Small intestine (tissue), 7 donors: ENCODE data around the gene KLRF2. TPM values are rescaled to one million over a fixed set of nuclear protein-coding genes. Genes with fewer than 3 reads are reported as not detected.
A peak's percentile ranks its signal among the peaks of the same experiment; 100 is the strongest.

Source experiments
- DNase-seq, 2 donors: peaks; one replicate each; pipeline versions ENCODE4 v3.0.0 to v3.0.0-alpha.2; 2013
- FAIRE-seq: peaks from 2 replicates; lab custom pipeline; 2012; peaks lifted over from hg19 to GRCh38; lab: Jason Lieb, UNC
- H3K27ac ChIP-seq, 3 donors: one replicate each; pipeline ENCODE4 v1.5.1; 2013; ENCODE audit warnings: low read length in 2 of 3, mild to moderate bottlenecking in 2 of 3, control low read depth in 1 of 3, inconsistent platforms in 1 of 3, low read depth in 1 of 3, moderate library complexity in 1 of 3
- H3K27me3 ChIP-seq, 3 donors: one replicate each; pipeline ENCODE4 v1.6.1; 2013; ENCODE audit warnings: low read length in 3 of 3, inconsistent platforms in 1 of 3; ENCODE audit not compliant: control insufficient read depth in 3 of 3, insufficient read depth in 3 of 3
- H3K36me3 ChIP-seq, 3 donors: one replicate each; pipeline ENCODE4 v1.6.1; 2013; ENCODE audit warnings: low read length in 3 of 3, inconsistent platforms in 1 of 3, low read depth in 1 of 3, mild to moderate bottlenecking in 1 of 3, moderate library complexity in 1 of 3; ENCODE audit not compliant: control insufficient read depth in 3 of 3, insufficient read depth in 2 of 3
- H3K4me1 ChIP-seq, 3 donors: one replicate each; pipeline ENCODE4 v1.6.1; 2013; ENCODE audit warnings: low read length in 2 of 3, inconsistent platforms in 1 of 3, low read depth in 1 of 3, mild to moderate bottlenecking in 1 of 3, moderate library complexity in 1 of 3; ENCODE audit not compliant: control insufficient read depth in 3 of 3, insufficient read depth in 2 of 3
- H3K4me3 ChIP-seq, 3 donors: one replicate each; pipeline ENCODE4 v1.5.1; 2013; ENCODE audit warnings: low read length in 3 of 3, control low read depth in 1 of 3, inconsistent platforms in 1 of 3, low read depth in 1 of 3, mild to moderate bottlenecking in 1 of 3, moderate library complexity in 1 of 3
- H3K9me3 ChIP-seq, 2 donors: one replicate each; pipeline ENCODE4 v1.6.1; 2013; ENCODE audit warnings: low read depth in 1 of 2, low read length in 1 of 2; ENCODE audit not compliant: control insufficient read depth in 2 of 2, insufficient read depth in 1 of 2
- WGBS, 3 donors: extraction: QIAGEN DNeasy Blood & Tissue Kit; methylation state at CpG; one replicate each; pipeline ENCODE4 v1.1.7; 2013; 5-methylcytosine and 5-hydroxymethylcytosine counted together
- polyA plus RNA-seq, 4 donors: library from polyadenylated mRNA; stranded (reverse) in 3 of 4; unstranded in 1 of 4; fragments of 200-250 nt in 3 of 4; fragments of 120-200 nt in 1 of 4; gene quantifications; one replicate each; pipeline versions ENCODE4 v1.2.1 to v1.2.3, GENCODE V29; 2013
- donor health status: healthy with polysubstance abuse.
- donor health status: control.
- donor health status: control.
- donor health status: Bipolar disorder and iron deficiency.
- donor health status: healthy.

Gene KLRF2
- polyA plus RNA-seq, 4 donors, result 0.75 TPM; not detected in 3

- H3K27ac ChIP-seq, result no peak overlapping the region
- H3K27me3 ChIP-seq, result no peaks in the 10 kb centered on the region
- DNase-seq (no peak), FAIRE-seq (no peak)
- peaks cover 0 to 2% of the 10 kb centered on the region in 2 donors for H3K9me3 ChIP-seq
- H3K4me3 ChIP-seq, result no peak overlapping the region
- H3K4me1 ChIP-seq, result no peaks in the 10 kb centered on the region
- no peaks in the 10 kb centered on the region for H3K36me3 ChIP-seq
These were observed 23.2 kb upstream of the KLRF2 start for GRCh38 chr12:9858135-9858534.

DNA sequence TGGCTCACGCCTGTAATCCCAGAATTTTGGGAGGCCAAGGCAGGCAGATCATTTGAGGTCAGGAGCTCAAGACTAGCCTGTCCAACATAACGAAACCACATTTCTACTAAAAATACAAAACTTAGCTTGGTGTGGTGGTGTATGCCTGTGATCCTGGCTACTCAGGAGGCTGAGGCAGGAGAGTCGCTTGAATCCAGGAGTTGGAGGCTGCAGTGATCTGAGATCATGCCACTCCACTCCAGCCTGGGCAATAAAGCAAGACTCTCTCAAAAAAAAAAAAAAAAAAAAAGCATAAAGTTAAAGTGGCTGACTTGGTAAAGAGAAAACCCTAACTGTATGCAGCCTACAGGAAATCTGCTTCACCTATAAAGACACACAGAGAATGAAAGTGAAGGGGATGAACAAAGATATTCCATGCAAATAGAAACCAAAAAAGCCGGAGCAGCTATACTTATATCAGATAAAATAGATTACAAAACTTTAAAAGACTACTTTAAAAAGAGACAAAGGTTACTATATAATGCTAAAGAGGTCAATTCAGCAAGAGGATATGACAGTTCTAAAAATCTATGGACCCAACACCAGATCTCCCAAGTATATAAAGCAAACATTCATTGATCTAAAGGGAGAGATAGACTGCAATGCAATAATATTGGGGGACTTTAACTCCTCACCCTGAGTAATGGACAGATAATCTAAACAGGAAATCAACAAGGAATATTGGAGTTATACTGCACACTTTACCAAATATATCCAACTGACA lies 16.2 kb upstream of the KLRF2 start:
- peak overlapping the region in 1 of 3 donors; percentile 50 for H3K27ac ChIP-seq

DNA sequence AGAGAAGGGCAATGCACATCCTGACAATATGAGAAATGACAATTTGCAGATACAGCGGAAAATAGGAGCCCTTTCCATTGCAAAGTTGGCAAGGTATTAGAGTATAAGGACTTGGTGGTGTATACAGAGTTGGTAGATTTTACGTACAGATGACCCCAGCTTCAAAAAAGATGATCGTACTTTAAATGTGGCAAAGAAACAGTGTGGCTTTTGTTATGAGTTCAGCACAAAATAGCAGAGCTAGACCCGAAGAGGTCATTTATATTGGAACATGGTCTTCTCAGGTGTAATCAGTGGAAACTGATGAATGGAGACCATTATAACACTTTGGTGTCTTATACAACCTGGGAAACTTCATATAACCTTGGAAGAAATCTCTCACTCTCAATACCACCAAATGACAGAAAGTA lies 14.4 kb upstream of the KLRF2 start:
- no peaks in the 10 kb centered on the region for H3K27me3 ChIP-seq
- FAIRE-seq (no peak), DNase-seq (no peak)
- H3K36me3 ChIP-seq, result no peaks in the 10 kb centered on the region
- H3K4me1 ChIP-seq, result peaks cover 0 to 3% (median 0%) of the 10 kb centered on the region in 3 donors
- H3K27ac ChIP-seq, result peak overlapping the region in 2 of 3 donors; percentile 73
- peaks cover 0 to 2% of the 10 kb centered on the region in 2 donors for H3K9me3 ChIP-seq
- H3K4me3 ChIP-seq, result peak overlapping the region in 2 of 3 donors; percentile 22 to 38
- WGBS, 3 donors, result 38 to 77% (median 55%) methylated on average over 4 of the region's 4 CpGs

More for the DNA sequence above, 16.2 kb upstream of the KLRF2 start:
- H3K9me3 ChIP-seq, result peaks cover 0 to 2% of the 10 kb centered on the region in 2 donors
- 49 to 60% (median 55%) methylated on average over 4 of the region's 4 CpGs for WGBS, 3 donors
- peak overlapping the region in 1 of 3 donors; percentile 11 for H3K4me3 ChIP-seq
- FAIRE-seq (no peak), DNase-seq (peak in 1 of 2 donors; percentile 12)
- H3K4me1 ChIP-seq, result peaks cover 0 to 3% (median 0%) of the 10 kb centered on the region in 3 donors
- H3K36me3 ChIP-seq, result no peaks in the 10 kb centered on the region
- H3K27me3 ChIP-seq, result no peaks in the 10 kb centered on the region

DNA sequence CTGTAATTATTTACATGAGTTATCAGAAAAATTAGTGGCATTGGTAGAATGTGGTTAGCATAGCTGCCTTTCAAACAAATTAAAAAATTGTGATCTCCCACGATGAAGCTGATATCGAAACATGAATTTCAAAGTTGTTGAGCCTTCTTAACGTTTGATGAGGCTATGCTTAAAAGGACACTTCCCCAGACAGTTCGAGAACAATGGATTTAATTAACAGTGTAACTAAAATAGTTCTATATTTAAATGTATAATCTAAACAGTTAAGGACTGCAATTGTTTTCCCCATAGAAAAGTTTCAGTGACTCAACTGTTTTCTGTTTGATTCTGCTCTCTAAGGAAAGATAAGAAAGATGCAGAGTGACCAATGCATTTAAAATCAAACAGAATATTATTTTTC lies 13.8 kb upstream of the KLRF2 start:
- 41 to 72% (median 55%) methylated on average over 4 of the region's 4 CpGs for WGBS, 3 donors
- no peaks in the 10 kb centered on the region for H3K36me3 ChIP-seq
- DNase-seq (no peak), FAIRE-seq (no peak)
- H3K9me3 ChIP-seq, result peaks cover 0 to 2% of the 10 kb centered on the region in 2 donors
- peak overlapping the region in 1 of 3 donors; percentile 26 for H3K4me3 ChIP-seq
- H3K4me1 ChIP-seq, result peaks cover 0 to 3% (median 0%) of the 10 kb centered on the region in 3 donors
- H3K27me3 ChIP-seq, result no peaks in the 10 kb centered on the region
- H3K27ac ChIP-seq, result no peak overlapping the region

- H3K36me3 ChIP-seq, result no peaks in the 10 kb centered on the region
- H3K27me3 ChIP-seq, result no peaks in the 10 kb centered on the region
- no peak overlapping the region for H3K4me3 ChIP-seq
- H3K27ac ChIP-seq, result peak overlapping the region in 1 of 3 donors; percentile 38
- WGBS, 3 donors, result 40 to 81% (median 61%) methylated on average over 11 of the region's 11 CpGs
- peaks cover 0 to 3% (median 0%) of the 10 kb centered on the region in 3 donors for H3K4me1 ChIP-seq
- DNase-seq, result peak in 1 of 2 donors; percentile 20
- H3K9me3 ChIP-seq, result no peaks in the 10 kb centered on the region
- no peak for FAIRE-seq
These were observed 12.9 kb upstream of the KLRF2 start for GRCh38 chr12:9868311-9868801.

- Histone ChIP-seq H3K27ac (peak overlapping the region in 2 of 3 donors; percentile 20 to 54), H3K4me1 (peaks cover 0 to 3% (median 0%) of the 10 kb centered on the region in 3 donors), H3K9me3 (no peaks in the 10 kb centered on the region), H3K36me3 (no peaks in the 10 kb centered on the region), H3K27me3 (no peaks in the 10 kb centered on the region), H3K4me3 (peak overlapping the region in 2 of 3 donors; percentile 24 to 50)
- no peak for FAIRE-seq
- DNase-seq, result no peak
- 28 to 45% (median 34%) methylated on average over 4 of the region's 4 CpGs for WGBS, 3 donors
These were observed 12.4 kb upstream of the KLRF2 start for GRCh38 chr12:9868951-9869306.

DNA sequence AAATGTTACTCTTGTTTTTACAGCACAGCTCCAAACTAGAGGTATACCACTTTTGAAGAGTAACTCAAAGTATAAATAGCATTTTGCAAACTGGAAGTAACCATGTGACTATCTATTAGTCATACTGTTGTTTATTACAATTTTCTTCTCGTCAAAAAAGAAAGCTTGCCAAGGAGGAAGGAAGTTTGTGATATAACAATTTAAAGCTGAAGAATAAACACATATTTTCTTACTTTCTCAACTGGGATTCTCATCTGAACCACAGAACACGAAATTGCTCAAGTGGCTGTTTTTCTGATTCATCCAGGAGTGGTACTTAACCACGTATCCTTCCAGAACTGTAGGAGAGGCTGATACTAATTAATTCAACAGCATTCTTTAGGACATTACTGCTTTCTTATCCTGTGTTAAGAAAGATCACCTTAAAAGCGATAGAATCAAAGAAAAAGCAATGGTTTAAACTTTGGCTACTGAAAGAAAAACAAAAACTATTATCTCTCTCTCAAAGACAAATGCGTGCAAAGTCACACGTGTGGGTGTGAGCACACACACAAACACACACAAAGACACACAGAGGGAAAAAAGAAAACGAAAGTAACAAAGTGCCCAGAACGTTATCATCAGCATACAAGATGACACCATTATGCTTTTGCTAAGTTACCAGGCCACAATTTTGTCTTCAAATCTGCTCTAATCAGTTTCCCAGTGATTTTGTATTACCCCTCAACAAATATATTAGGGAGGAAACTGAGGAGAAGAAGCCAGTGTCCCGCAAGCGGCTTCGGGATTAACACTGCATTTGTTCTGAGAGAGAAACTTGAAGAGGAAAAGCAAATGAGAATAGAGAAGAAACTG lies 11.8 kb upstream of the KLRF2 start, which contains the start of gene CLEC2B:
CLEC2B (minus strand) TSS at position 48 of the 855 bp plus-strand sequence.
- peak within 1 kb of the TSS; percentile 54 to 93 (median 87) for H3K27ac ChIP-seq
- no peaks in the 10 kb centered on the region for H3K9me3 ChIP-seq
- peak within 1 kb of the TSS; percentile 24 to 50 (median 27) for H3K4me3 ChIP-seq
- peaks cover 0 to 3% (median 0%) of the 10 kb centered on the region in 3 donors for H3K4me1 ChIP-seq
- FAIRE-seq (peak; percentile 94), DNase-seq (peak; percentile 52 to 76)
- 3 to 7% (median 6%) methylated on average over 11 of the region's 11 CpGs for WGBS, 3 donors
- no peaks in the 10 kb centered on the region for H3K27me3 ChIP-seq
- H3K36me3 ChIP-seq, result no peaks in the 10 kb centered on the region

DNA sequence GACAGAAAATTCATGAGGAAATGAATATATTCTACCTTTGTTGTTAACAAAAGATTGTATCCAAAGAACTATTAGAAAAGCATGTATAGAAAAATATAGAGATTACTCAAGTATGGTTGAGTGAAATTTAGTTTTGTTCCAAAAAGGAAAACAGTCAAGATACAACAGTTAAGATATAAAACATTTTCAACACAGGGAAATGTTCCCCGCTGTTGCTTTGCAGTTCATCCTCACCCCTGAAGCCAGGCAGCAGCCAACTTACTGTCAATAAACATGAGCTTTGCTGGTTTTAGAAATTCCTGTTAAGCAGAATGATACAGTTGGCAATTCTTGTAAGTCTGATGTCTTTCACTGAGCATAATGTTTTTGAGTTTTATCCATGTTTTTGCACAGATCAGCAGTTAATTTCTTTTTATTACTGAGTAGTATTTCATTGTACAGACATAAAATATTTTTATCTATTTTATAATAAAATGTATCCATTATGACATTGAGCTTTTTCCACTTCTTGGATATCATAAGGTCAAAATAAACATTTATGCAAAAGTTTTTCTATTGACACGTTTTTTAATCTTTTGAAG lies 10.9 kb upstream of the KLRF2 start:
- H3K27me3 ChIP-seq, result no peaks in the 10 kb centered on the region
- DNase-seq, result no peak
- H3K4me1 ChIP-seq, result no peaks in the 10 kb centered on the region
- FAIRE-seq, result no peak
- no peaks in the 10 kb centered on the region for H3K36me3 ChIP-seq
- peak overlapping the region in 2 of 3 donors; percentile 54 to 81 for H3K27ac ChIP-seq
- H3K9me3 ChIP-seq, result no peaks in the 10 kb centered on the region
- H3K4me3 ChIP-seq, result no peak overlapping the region
- 58 to 83% (median 76%) methylated on average over 2 of the region's 2 CpGs for WGBS, 3 donors
